ENCODE results near the gene ATP2B2.

The ATP2B2 gene

DNA sequence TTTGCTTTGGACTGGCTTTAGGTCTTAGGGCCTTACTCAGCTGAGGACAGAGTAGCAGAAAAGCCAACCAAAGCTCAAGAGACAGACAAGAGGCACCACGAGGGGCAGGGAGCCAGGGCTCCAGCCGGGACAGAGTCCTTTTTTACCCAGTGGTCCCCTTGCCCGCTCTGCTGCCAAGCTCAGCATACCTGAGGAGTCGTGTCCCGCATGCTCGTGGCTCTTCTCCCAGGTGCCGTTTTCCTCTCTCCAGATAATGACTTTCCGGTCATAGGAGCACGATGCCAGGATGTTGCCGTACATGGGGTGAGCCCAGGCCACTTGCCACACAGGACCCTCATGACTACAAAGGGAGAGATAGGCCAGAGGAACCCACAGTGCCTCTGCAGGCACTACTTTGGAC, 193.0 kb downstream of the ATP2B2 start:
- Histone ChIP-seq H3K9ac (ENCODE audit: low read depth, low read length, poor library complexity, severe bottlenecking) (no peak overlapping the region), H3K4me3 (ENCODE audit: low read length, poor library complexity, severe bottlenecking) (no peak overlapping the region), H3F3A (ENCODE audit: low read depth) (no peaks in the 10 kb centered on the region), H3K79me2 (ENCODE audit: insufficient read depth, low read length) (no peaks in the 10 kb centered on the region), H2AFZ (ENCODE audit: low read length) (no peak overlapping the region), H3K4me1 (ENCODE audit: insufficient read depth, low read length, poor library complexity, severe bottlenecking) (no peaks in the 10 kb centered on the region), H3K27me3 (ENCODE audit: insufficient read depth, low read length, poor library complexity, severe bottlenecking) (no peaks in the 10 kb centered on the region), H3K9me3 (ENCODE audit: insufficient read depth, low read depth, low read length) (no peaks in the 10 kb centered on the region), H3K36me3 (ENCODE audit: insufficient read depth, low read length) (peaks cover 84% of the 10 kb centered on the region; the same call in 1 of the 2 replicates), H4K20me1 (ENCODE audit: insufficient read depth, low read length, poor library complexity, severe bottlenecking) (no peaks in the 10 kb centered on the region), H3K4me2 (ENCODE audit: low read depth, low read length, poor library complexity, severe bottlenecking) (no peak overlapping the region), H3K9me2 (replicated peaks; ENCODE audit: low read depth, low read length) (no peaks in the 10 kb centered on the region)
- no peak for TF ChIP-seq EZH2phosphoT487 (IDR thresholded peaks at IDR 0.05; ENCODE audit: borderline replicate concordance)
- TF ChIP-seq, protein P1, sequence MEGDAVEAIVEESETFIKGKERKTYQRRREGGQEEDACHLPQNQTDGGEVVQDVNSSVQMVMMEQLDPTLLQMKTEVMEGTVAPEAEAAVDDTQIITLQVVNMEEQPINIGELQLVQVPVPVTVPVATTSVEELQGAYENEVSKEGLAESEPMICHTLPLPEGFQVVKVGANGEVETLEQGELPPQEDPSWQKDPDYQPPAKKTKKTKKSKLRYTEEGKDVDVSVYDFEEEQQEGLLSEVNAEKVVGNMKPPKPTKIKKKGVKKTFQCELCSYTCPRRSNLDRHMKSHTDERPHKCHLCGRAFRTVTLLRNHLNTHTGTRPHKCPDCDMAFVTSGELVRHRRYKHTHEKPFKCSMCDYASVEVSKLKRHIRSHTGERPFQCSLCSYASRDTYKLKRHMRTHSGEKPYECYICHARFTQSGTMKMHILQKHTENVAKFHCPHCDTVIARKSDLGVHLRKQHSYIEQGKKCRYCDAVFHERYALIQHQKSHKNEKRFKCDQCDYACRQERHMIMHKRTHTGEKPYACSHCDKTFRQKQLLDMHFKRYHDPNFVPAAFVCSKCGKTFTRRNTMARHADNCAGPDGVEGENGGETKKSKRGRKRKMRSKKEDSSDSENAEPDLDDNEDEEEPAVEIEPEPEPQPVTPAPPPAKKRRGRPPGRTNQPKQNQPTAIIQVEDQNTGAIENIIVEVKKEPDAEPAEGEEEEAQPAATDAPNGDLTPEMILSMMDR (conservative IDR thresholded peaks at IDR 0.05; ENCODE audit: low read length): no peak

GRCh38 chr3:10311710-10312109, 193.7 kb downstream of the ATP2B2 start:
- no peak overlapping the region for H2AFZ ChIP-seq (ENCODE audit: low read length)
- H3K9me3 ChIP-seq (ENCODE audit: insufficient read depth, low read depth, low read length): no peaks in the 10 kb centered on the region
- no peaks in the 10 kb centered on the region for H3F3A ChIP-seq (ENCODE audit: low read depth)
- H3K36me3 ChIP-seq (ENCODE audit: insufficient read depth, low read length): peaks cover 83% of the 10 kb centered on the region; the same call in 1 of the 2 replicates
- no peaks in the 10 kb centered on the region for H3K9me2 ChIP-seq (replicated peaks; ENCODE audit: low read depth, low read length)
- no peak overlapping the region for H3K9ac ChIP-seq (ENCODE audit: low read depth, low read length, poor library complexity, severe bottlenecking)
- H3K79me2 ChIP-seq (ENCODE audit: insufficient read depth, low read length): no peaks in the 10 kb centered on the region
- H3K27me3 ChIP-seq (ENCODE audit: insufficient read depth, low read length, poor library complexity, severe bottlenecking): no peaks in the 10 kb centered on the region
- no peak overlapping the region for H3K4me2 ChIP-seq (ENCODE audit: low read depth, low read length, poor library complexity, severe bottlenecking)
- no peaks in the 10 kb centered on the region for H3K4me1 ChIP-seq (ENCODE audit: insufficient read depth, low read length, poor library complexity, severe bottlenecking)
- no peak for TF ChIP-seq EZH2phosphoT487 (IDR thresholded peaks at IDR 0.05; ENCODE audit: borderline replicate concordance)
- TF ChIP-seq, protein P1 (conservative IDR thresholded peaks at IDR 0.05; ENCODE audit: low read length): no peak
- no peak overlapping the region for H3K4me3 ChIP-seq (ENCODE audit: low read length, poor library complexity, severe bottlenecking)
- no peaks in the 10 kb centered on the region for H4K20me1 ChIP-seq (ENCODE audit: insufficient read depth, low read length, poor library complexity, severe bottlenecking)

DNA sequence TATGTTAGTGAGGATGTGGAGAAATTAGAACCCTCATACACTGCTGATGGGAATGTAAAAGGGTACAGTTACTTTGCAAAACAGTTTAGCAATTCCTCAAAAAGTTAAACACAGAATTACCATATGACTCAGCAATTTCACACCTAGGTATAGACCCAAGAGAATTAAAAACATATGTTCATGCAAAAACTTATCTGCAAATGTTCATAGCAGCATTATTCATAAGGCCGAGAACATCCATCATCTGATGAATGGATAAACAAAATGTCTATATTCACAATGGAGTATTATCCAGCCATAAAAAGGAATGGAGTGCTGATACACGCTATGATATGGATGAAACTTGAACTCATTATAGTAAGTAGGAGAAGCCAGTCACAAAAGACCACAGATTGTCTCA, 194.8 kb downstream of the ATP2B2 start:
- H3K4me3 ChIP-seq (ENCODE audit: low read length, poor library complexity, severe bottlenecking): no peak overlapping the region
- H3K36me3 ChIP-seq (ENCODE audit: insufficient read depth, low read length): peaks cover 86% of the 10 kb centered on the region; the same call in 1 of the 2 replicates

More for the DNA sequence above, 194.8 kb downstream of the ATP2B2 start:
- Histone ChIP-seq H3K27me3 (ENCODE audit: insufficient read depth, low read length, poor library complexity, severe bottlenecking) (no peaks in the 10 kb centered on the region), H3K4me2 (ENCODE audit: low read depth, low read length, poor library complexity, severe bottlenecking) (no peak overlapping the region), H3K9me3 (ENCODE audit: insufficient read depth, low read depth, low read length) (no peaks in the 10 kb centered on the region), H3K9me2 (replicated peaks; ENCODE audit: low read depth, low read length) (no peaks in the 10 kb centered on the region), H4K20me1 (ENCODE audit: insufficient read depth, low read length, poor library complexity, severe bottlenecking) (no peaks in the 10 kb centered on the region), H3K79me2 (ENCODE audit: insufficient read depth, low read length) (no peaks in the 10 kb centered on the region), H3K4me1 (ENCODE audit: insufficient read depth, low read length, poor library complexity, severe bottlenecking) (no peaks in the 10 kb centered on the region), H3K9ac (ENCODE audit: low read depth, low read length, poor library complexity, severe bottlenecking) (no peak overlapping the region), H3F3A (ENCODE audit: low read depth) (no peaks in the 10 kb centered on the region), H2AFZ (ENCODE audit: low read length) (no peak overlapping the region)
- no peak for TF ChIP-seq EZH2phosphoT487 (IDR thresholded peaks at IDR 0.05; ENCODE audit: borderline replicate concordance)
- TF ChIP-seq, protein P1 (conservative IDR thresholded peaks at IDR 0.05; ENCODE audit: low read length): no peak

All from Loucy (cell line).